HG03558 (cell line): ENCODE data around the gene SH3BP5.
A peak's percentile ranks its signal among the peaks of the same experiment; 100 is the strongest.
"Not testable (repeated sequence)": the region's sequence is repeated elsewhere in the genome, so short reads cannot be mapped to it uniquely, and the experiment has no call there.

Source experiments
- ATAC-seq: cut with Tn5 transposase; IDR thresholded peaks from one replicate; pipeline ENCODE4 v1.9.1; 2021; ENCODE audit warnings: moderate number of reproducible peaks; ENCODE audit not compliant: unreplicated experiment; ENCODE audit errors: extremely low read depth

Gene SH3BP5

GRCh38 chr3:15332405-15333098 is at the start of gene SH3BP5:
TSS of gene SH3BP5 (minus strand) at chr3:15332586. CDS start at chr3:15332408, 178 bp downstream.
- no peak for ATAC-seq

- no peak for ATAC-seq
Observed at GRCh38 chr3:15380980-15381890, 48.8 kb upstream of the SH3BP5 start.

- peak; percentile 55 for ATAC-seq
Observed at GRCh38 chr3:15377961-15378791, 45.8 kb upstream of the SH3BP5 start.

GRCh38 chr3:15375461-15376000 is 43.1 kb upstream of the SH3BP5 start:
- no peak for ATAC-seq

GRCh38 chr3:15372918-15373317 is 40.5 kb upstream of the SH3BP5 start:
- ATAC-seq = no peak

GRCh38 chr3:15368561-15369135 is 36.3 kb upstream of the SH3BP5 start:
- ATAC-seq = no peak

- ATAC-seq = no peak
Observed at GRCh38 chr3:15367059-15367458, 34.7 kb upstream of the SH3BP5 start.

- not testable (repeated sequence) for ATAC-seq
Observed at GRCh38 chr3:15364078-15364477, 31.7 kb upstream of the SH3BP5 start.

- ATAC-seq = peak; percentile 69
Observed at GRCh38 chr3:15361494-15362214, 29.3 kb upstream of the SH3BP5 start.

- no peak for ATAC-seq
Observed at GRCh38 chr3:15360788-15361493, 28.6 kb upstream of the SH3BP5 start.

- no peak for ATAC-seq
Observed at GRCh38 chr3:15359677-15360397, 27.5 kb upstream of the SH3BP5 start.

GRCh38 chr3:15356651-15357061 is 24.3 kb upstream of the SH3BP5 start:
- not testable (repeated sequence) for ATAC-seq

GRCh38 chr3:15356176-15356575 is 23.8 kb upstream of the SH3BP5 start:
- ATAC-seq = no peak

- no peak for ATAC-seq
Observed at GRCh38 chr3:15355086-15355485, 22.7 kb upstream of the SH3BP5 start.

GRCh38 chr3:15354485-15354884 is 22.1 kb upstream of the SH3BP5 start:
- no peak for ATAC-seq

- no peak for ATAC-seq
Observed at GRCh38 chr3:15350141-15350540, 17.8 kb upstream of the SH3BP5 start.

GRCh38 chr3:15349438-15349837 is 17.1 kb upstream of the SH3BP5 start:
- not testable (repeated sequence) for ATAC-seq

- no peak for ATAC-seq
Observed at GRCh38 chr3:15348246-15348645, 15.9 kb upstream of the SH3BP5 start.
